HG03280 (cell line): ENCODE results near the gene KRTAP10-3.
"Not testable (repeated sequence)": the region's sequence is repeated elsewhere in the genome, so short reads cannot be mapped to it uniquely, and the experiment has no call there.

ENCODE experiments used
- ATAC-seq: cut with Tn5 transposase; IDR thresholded peaks from one replicate; pipeline ENCODE4 v1.9.1; 2021; ENCODE audit warnings: mild to moderate bottlenecking, moderate library complexity; ENCODE audit not compliant: unreplicated experiment

Gene KRTAP10-3

DNA sequence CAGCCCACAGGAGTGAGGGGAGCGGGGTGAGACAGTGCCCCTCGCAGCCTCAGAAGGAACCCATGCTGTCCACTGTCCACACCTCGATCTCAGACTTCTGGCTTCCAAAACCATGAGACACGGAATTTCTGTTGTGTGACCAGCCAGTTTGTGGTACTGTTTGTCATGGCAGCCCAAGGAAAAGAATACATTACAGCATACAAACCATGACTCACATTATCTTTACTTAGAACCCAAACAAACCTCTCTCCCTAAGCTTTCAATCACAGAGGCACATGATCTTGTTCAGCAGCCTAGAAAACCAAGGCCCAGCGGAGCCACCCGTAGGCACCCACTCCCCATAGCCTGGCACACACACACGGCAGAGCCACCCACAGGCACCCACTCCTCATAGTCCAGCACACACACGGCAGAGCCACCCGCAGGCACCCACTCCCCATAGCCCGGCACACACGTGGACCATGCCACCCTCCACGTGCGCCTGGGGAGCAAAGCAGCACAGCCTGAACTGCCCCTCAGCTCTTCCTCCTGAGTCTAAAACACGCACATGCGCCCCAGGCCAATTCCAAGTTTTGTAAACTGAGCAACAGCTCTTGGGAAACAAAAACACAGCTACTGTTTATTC, 14.5 kb upstream of the KRTAP10-3 start:
- ATAC-seq = no peak

DNA sequence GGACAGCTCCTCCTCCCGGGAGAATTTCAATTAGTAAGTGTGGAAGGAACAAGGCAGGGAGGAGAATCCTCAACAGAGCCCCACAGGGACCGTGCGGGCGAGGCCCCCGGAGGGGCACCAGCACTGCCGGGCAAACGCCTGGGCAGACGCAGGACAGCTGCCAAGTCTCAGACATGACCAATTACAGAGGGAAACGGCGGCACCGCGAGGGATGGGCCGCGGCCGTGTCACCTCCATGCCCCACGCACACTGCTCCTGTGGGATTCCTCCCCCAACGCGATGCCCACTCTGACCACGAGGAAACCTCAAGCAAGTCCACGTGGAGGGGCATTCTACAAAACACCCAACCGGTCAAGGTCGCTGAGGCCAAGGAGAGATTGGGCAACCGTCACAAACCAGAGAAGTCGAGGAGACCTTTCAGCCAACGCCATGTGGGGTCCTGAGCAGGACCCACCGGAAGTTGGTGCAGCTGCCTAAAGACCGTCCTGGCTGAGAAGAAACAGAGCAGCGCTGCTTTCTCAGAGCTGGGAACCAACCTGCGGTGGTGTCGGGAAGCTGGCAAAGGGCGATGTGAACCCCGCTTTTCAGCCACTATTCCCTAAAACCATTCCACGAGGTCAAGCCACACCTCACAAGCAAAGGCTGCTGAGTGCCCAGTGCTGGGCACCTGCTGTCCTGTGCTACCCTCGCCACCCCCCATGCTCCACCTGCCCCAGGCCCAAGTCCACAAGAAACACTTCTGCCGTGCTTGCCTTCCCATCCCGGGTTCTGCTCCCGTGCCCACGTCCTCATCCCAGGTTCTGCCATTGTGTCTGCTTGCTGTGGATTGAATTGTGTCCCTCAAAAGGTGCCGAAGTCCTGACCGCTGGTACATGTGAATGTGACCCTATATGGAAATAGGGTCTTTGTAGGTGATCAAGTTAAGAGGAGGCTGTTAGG, 13.5 kb upstream of the KRTAP10-3 start:
- ATAC-seq = no peak

DNA sequence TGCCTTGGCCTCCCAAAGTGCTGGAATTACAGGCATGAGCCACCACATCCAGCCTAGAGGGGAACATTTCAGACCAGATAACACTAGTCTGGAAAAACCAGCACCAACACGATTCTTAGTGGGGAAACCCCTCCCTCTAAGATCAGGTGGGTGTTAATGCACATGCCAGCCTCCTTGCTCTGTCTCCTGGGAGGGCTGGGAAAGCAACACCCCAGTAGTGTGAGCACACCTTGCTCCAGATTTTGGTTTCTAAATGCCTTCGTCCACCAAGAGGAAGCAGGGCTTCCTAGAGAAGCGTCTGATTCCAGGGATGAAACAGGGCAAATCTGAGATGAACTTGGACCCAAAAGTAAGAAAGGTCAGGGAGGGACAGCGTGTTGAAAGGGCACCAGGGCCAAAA, 12.7 kb upstream of the KRTAP10-3 start:
- ATAC-seq = no peak

DNA sequence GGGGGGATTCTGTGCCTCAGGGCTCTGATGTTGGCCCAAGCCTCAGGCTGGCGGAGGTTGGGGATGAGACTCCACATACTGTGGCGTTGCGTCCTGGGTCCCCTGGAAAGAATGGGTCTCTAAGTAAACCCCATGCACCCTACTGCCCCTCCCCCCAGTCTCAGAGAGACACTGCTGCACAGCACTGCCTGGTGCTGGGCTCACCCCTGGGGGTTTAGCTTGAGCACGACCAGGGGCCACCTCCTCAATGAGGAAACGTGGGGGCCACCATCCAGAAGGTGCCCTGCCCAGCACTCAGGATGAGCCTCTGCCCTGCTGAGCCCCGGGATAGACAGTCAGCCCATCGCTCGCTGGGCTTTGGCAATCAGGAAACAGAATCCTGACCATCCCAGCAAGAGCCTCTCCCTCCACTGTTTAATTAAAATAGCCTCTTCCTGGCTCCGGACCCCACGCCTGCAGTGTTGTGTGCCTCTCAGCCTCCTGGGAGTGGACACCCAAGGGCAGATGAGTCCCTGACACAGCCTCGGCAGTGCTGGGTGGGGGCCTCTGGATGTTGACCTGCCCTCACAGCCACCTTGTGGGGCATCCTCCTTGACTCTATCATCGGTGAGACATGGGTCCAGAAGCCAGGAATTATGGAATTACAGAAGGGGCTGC, 11.4 kb upstream of the KRTAP10-3 start:
- no peak for ATAC-seq

DNA sequence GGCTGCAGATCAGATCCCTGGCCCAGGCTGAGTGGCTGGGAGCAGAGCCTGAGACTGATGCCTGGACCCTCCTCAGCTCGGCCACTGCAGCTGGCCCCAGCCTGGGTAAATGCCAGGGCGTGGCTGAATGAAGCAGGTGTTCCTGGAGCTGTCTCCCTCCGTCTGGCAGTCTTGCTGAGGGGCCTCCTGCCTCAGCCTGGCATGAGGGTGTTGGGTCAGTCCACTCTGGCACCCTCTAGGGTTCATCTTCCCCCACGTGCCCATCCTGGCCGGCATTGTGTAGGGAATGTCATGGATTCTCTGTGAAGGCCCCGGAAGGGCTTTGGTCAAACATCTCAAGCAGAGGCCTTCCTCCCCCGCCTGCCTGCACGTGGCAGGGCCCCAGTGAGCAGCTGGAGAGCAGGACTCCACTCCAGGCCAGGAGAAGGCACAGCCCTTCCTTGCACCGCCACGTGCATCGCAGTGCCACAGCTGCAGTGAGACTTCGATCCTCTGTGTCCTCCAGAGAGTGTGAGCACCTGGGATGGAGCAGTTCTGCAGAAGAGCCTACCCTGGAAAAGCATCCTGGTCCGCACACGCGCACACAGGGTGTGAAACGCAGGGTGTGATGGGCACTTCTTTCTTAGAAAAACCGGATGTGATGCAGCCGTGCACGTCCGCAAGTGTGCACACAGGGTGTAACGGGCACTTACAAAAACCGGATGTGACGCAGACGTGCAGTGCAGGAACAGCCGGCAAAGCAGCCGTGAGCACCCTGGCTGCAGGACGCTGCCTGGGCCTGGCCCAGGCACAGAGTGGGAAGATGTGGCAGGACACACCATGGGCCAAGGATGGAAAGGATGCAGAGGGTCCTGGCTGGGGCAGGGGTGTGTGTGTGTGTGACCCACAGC, 10.3 kb upstream of the KRTAP10-3 start:
- ATAC-seq = no peak

DNA sequence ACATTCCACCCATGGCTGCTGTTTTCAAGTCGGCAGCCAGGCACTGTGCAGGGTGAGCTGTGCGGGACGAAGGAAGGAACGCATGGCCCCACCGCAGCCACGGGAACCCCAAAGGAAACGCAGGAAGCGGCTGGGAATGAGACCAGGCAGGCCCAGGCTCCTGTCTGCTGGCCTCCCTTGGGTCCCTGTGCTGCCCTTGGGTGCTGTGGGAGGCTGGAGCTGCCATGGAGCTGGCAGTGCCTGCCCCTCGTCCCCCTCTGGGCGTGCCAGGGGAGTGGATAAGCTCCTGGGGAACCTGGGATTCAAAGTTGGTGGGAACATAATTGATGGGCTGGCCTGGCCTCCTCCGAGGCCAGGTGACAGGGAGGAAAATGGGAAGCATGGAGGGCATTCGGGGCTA, 9.7 kb upstream of the KRTAP10-3 start:
- ATAC-seq = no peak

DNA sequence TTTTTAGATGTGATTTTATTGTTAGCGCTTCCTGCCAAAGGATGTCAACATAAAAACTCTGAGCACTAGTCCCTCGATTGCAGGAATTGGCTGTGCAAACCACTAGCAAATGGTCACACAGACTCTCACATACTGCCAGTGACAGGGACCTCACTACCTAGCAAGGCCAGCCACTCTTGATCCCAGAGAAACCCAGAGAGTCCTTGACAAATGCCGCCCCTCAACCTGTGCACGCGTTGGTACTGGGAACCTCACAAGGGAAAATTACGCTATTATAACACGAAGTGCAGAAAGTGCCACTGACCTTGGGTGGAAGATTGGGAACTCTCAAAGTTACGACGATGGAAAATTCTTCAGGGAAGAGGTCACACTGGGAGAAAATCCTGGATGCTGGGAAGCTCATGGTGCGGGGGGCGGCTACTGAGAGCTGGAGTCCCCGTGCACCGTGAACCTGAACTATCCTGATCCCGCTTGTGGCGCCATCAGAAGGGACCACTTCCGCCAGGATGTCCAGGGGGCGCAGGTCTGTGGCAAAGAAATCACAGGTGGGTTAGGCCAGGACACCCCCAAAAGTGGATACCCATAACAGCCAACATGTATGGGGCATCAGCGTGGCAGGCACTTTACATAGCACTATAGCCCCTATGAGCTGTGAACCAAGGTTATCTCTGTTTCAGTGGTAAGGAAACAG, 9.0 kb upstream of the KRTAP10-3 start:
- ATAC-seq = no peak

DNA sequence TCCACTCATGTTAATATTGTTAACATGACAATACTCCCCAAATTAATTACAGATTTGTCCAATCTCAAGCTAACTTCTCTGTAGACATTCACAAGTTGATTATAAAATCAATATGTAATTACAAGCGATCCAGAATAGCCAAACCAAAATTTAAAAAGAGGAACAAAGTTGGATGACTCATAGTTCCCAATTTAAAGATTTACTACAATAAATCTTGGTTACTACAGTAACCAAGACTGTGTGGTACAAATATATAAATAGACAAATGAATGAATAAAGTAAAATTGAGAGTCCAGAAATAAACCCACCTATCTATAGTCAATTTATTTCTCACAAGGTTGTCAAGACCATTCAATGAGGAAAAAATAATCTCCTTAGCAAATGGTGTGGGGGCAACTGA, 7.8 kb upstream of the KRTAP10-3 start:
- no peak for ATAC-seq

DNA sequence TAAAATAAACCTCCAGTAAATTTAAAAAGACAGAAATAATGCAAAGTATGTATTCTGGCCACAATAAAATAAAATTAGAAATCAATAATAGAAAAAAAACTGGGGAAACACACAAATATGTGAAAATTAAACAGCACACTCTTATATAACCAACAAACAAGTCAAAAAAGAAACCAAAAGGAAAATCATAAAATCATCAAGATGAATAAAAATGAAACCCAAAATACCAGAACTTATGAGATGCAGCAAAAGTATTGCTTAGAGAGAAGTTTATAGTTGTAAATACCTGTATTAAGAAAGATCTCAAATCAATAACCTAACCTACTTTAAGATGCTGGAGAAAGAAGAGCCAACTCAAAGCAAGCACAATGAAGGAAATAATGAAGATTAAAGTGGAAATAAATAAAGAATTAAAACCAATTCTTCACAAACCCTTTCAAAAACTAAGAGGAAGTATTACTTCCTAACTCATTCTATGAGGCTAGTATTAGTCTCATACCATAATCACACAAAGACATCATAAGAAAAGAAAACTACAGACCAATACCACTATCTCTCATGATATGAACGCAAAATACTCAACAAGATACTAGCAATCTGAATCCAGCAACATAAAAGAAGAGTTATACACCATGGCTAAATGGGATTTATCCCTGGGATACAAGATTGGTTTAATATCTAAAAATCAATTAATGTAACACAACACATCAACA, 6.4 kb upstream of the KRTAP10-3 start:
- no peak for ATAC-seq

DNA sequence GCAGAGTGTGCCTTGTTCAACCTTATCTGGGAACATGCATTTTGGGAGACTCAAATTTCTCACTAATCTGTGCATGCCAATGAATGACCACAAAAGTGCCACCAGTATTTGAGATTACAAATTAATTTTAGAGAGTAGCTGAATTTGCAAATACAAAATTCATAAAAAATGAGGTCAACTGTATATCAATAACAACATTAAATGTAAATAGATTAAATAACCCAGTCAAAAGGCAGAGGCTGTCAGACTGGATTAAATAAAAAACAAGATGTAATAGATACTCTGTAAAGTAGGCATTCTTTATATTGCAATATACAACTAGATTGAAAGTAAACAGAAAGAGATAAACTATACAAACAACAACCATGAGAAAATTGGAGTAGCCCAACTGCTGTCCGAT, 5.5 kb upstream of the KRTAP10-3 start:
- no peak for ATAC-seq

DNA sequence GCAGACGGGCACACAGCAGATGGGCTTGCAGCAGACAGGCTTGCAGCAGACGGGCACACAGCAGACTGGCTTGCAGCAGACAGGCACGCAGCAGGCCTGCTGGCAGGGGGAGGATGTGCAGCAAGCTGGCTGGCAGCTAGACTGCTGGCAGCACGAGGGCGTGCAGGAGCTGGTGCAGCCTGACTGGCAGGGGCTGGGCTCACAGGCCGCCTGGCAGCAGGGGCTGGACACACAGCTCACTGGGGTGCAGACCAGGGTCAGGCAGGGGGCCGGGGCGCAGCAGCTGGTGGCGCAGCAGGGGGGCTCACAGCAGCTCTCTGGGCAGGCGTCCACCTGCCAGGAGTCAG, 293 bp downstream of the KRTAP10-3 start:
- not testable (repeated sequence) for ATAC-seq

DNA sequence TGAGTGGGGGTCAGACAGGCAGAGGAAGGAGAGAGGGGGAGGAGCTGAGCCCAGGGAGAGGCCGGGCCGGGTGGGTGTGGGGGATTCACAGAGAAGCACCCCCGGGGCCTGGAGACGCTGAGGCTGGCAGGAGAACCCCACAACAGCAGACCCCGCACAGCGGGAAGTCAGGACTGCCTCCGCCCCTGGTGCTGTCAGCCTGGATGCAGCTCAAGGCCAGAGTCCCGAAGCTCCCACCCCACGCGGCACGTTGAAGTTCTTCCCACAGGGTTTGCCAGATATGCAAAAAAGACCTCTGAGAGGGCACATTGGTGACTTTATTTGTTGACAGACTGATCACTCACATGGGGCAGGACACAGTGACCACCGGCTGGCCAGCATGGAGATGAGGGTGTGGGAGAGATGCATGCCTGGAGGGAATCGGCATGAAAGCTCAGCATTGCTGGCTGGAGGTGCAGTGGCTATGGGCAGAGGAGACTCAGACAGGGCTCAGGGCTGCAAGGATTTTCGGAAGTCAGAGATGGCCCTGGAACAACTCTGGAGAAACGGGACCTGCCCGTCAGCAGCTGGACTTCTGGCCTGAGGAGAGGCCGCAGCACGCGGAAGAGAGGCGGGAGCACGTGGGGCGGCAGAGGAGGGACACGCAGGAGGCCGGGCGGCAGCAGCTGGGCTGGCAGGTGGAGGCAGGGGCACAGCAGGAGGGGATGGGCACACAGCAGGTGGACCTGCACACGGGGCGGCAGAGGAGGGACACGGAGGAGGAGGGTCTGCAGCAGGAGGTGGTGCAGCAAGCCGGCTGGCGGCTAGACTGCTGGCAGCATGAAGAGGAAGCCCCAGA, 885 bp downstream of the KRTAP10-3 start:
- no peak for ATAC-seq

DNA sequence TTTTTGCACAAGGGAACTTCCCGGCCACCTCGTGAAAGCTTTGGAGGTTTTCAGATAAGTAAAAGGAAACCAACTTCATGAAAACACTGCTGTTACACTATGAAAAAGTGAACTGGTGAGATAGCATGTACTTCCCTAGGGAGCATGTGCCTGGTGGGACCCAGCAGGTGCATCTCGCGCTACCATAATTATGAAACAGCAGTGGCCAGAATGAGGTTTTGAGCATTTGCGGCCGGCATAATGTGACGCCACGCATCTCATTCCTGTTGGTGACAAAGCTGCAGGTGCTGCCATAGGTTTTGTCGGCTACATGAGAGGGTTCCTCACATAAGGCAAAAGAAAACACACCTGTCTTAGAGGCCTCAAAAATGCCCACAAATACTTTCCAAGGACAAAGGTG, 1.7 kb downstream of the KRTAP10-3 start:
- no peak for ATAC-seq

DNA sequence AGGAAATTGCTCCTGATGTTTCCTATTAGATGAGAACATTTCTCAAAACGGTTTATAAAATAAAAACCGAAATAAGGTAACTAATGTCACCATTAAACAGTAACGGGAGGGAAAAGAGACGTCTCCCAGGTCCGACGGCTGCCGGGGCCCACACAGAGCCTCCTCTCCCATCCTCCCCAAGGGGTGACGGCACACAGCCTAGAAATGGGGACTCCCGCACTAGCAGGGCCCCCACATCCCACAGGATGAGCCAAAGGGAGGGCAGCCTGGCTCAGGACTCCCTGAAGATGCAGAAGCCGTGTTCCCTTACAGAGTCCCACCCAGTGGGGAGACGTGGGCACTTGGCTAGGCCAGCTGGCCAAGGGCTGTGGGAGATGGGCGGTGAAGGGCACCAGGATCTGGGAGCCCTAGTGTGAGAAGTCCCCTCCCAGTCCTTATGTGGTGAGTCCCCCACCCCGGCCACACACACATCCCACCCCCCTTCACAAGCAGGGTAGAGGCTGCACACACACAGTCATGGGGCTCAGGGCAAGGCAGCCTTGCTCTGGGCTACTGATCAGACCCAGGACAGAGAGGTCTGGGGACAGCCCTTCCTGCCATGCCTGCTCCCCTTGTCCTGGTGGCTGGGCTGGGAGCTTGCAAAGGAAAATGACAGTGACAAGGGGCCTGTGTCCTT, 3.3 kb downstream of the KRTAP10-3 start:
- no peak for ATAC-seq

DNA sequence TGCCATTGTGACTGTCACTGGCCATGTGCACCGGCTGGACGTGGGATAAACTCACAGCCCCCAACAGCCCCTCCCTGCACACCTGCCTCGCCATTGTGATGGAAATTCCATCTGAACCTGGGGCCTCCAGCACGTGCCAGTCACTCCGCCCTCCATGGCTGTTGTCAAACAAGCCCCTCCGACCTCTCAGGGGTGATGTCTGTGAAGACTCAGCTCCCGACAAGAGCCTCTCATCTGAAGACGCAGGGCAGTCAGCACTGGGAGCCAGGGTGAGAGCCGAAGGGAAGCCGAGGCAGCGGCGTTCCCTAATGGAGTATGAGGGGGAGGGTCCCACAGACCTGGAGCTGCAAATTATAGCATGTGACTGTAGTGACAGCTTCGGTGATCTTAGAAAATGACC, 5.9 kb downstream of the KRTAP10-3 start:
- no peak for ATAC-seq

DNA sequence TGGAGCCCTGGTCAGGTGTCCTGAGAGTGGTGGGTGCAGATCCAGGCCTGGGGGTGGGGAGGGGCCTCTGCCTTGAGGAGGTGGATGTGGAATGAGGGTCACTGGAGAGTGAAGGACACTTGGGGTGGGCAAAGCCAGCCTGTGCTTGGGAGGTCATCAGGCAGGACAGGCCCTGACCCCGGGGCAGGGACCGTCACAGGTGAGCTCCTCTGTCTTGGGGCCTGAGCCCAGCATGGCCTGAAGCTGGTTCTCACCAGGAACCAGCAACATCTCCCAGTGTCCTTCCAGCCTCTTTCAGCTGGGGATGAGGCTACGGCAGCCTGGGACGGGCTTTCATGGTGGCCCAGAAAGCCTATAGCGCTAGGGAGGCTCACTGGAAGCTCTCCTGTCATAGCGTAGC, 6.5 kb downstream of the KRTAP10-3 start:
- no peak for ATAC-seq

DNA sequence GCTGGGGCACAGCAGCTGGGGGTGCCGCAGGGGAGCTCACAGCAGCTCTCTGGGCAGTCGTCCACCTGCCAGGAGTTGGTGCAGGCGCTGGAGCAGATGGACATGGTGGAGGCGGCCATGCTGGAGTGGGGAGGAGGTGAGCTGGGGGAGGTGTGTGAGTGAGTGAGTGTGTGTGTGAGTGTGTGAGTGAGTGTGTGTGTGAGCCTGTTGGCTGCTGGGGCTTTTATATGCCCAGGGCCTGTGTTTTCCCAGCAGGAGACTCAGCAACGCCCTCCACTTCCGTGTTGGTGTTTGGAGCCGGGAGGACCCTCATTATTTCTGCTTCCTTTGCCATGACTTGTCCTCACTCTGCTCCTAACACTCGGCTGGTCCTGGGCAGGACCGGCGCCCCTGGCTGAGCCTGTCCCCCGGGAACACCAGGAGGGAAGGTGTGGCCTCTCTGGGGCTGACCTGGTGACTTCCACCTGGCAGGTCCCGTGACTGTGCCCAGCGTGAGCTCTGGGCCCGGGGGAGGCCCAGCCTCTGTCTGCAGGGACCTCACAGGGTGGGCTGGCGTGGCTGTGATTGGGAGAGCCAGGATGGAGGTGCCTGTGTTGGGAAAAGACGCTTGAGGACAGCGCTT, 7.1 kb downstream of the KRTAP10-3 start, which contains the start of gene KRTAP10-2:
TSS of gene KRTAP10-2 (minus strand) at position 166 of the 622 bp plus-strand sequence. CDS start at position 119, 47 bp downstream.
- no peak for ATAC-seq

DNA sequence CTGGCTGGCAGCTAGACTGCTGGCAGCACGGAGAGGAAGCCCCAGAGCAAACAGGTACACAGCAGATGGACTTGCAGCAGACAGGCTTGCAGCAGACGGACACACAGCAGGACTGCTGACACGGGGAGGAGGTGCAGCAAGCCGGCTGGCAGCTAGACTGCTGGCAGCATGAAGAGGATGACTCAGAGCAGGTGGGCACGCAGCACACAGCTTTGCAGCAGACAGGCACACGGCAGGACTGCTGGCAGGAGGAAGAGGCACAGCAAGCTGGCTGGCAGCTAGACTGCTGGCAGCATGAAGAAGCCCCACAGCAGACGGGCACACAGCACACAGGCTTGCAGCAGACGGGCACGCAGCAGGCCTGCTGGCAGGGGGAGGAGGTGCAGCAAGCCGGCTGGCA, 7.8 kb downstream of the KRTAP10-3 start:
- ATAC-seq = no peak
